ENCODE data around the gene PRDM11.

GRCh38 chr11:45181193-45181888 lies 34.9 kb downstream of the PRDM11 start:
- no peak for TF ChIP-seq CTCF (IDR thresholded peaks at IDR 0.05; ENCODE audit: low read depth, low read length)
- TF ChIP-seq POLR2A (IDR thresholded peaks at IDR 0.05; ENCODE audit: extremely low read depth, insufficient read length) = no peak
- TF ChIP-seq MYC (IDR thresholded peaks at IDR 0.05; ENCODE audit: low read depth, low read length) = no peak
- no peak for TF ChIP-seq MAX (IDR thresholded peaks at IDR 0.05; ENCODE audit: low read depth, low read length)
